HG03039 (cell line): ENCODE measurements around the gene CDK5.

Experiments used
- ATAC-seq: cut with Tn5 transposase; IDR thresholded peaks from one replicate; pipeline ENCODE4 v1.9.1; 2021; ENCODE audit warnings: mild to moderate bottlenecking, moderate library complexity; ENCODE audit not compliant: unreplicated experiment

CDK5 gene

GRCh38 chr7:151057506-151057988 is at the start of gene CDK5:
Gene CDK5 (minus strand): TSS chr7:151057897. CDS start chr7:151057848, 49 bp downstream.
- peak; percentile 11 for ATAC-seq

- ATAC-seq = no peak
Observed at GRCh38 chr7:151104411-151105235, 46.9 kb upstream of the CDK5 start.

GRCh38 chr7:151103973-151104372 is 46.3 kb upstream of the CDK5 start:
- ATAC-seq = no peak

- ATAC-seq = no peak
Observed at GRCh38 chr7:151102991-151103390, 45.3 kb upstream of the CDK5 start.

GRCh38 chr7:151101621-151102396 is 44.1 kb upstream of the CDK5 start:
- no peak for ATAC-seq

- ATAC-seq = no peak
Observed at GRCh38 chr7:151100921-151101320, 43.2 kb upstream of the CDK5 start.

GRCh38 chr7:151099486-151100211 is 42.0 kb upstream of the CDK5 start:
- no peak for ATAC-seq

- no peak for ATAC-seq
Observed at GRCh38 chr7:151095828-151096475, 38.3 kb upstream of the CDK5 start.

GRCh38 chr7:151095123-151095797 is 37.6 kb upstream of the CDK5 start:
- ATAC-seq = no peak

- ATAC-seq = no peak
Observed at GRCh38 chr7:151094675-151095074, 37.0 kb upstream of the CDK5 start.

- ATAC-seq = no peak
Observed at GRCh38 chr7:151093748-151094147, 36.1 kb upstream of the CDK5 start.

GRCh38 chr7:151091988-151092387 is 34.3 kb upstream of the CDK5 start:
- ATAC-seq = no peak

- ATAC-seq = no peak
Observed at GRCh38 chr7:151091431-151091830, 33.7 kb upstream of the CDK5 start.

- ATAC-seq = no peak
Observed at GRCh38 chr7:151091003-151091402, 33.3 kb upstream of the CDK5 start.

- ATAC-seq = no peak
Observed at GRCh38 chr7:151089893-151090730, 32.4 kb upstream of the CDK5 start.

- no peak for ATAC-seq
Observed at GRCh38 chr7:151088856-151089699, 31.4 kb upstream of the CDK5 start.

GRCh38 chr7:151088019-151088855 is 30.5 kb upstream of the CDK5 start:
- ATAC-seq = no peak
